OCI-LY1 (cell line): Measurements from ENCODE around the gene LBX1.

Experiments
- H2AFZ ChIP-seq: fragments of 200-600 bp; sonication (generic), shearing (Covaris generic); 2 replicates; pipeline ENCODE4 v1.6.0; 2014; ENCODE audit warnings: antibody characterized with exemption, mild to moderate bottlenecking, low read length
- H3F3A ChIP-seq: fragments of 200-600 bp; sonication (generic), shearing (Covaris generic); 2 replicates; pipeline ENCODE4 v1.6.0; 2014; ENCODE audit warnings: mild to moderate bottlenecking, antibody characterized with exemption, low read length, moderate library complexity; ENCODE audit not compliant: insufficient read depth
- H3K27ac ChIP-seq: fragments of 200-600 bp; sonication (generic); 2 replicates; pipeline ENCODE4 v1.5.1; 2014; ENCODE audit warnings: low read length, mixed run types, mild to moderate bottlenecking, low read depth; ENCODE audit not compliant: poor library complexity, severe bottlenecking
- H3K27me3 ChIP-seq: fragments of 200-600 bp; sonication (generic); 2 replicates; pipeline ENCODE4 v1.6.0; 2014; ENCODE audit warnings: antibody characterized with exemption, mild to moderate bottlenecking, low read length, moderate library complexity; ENCODE audit not compliant: insufficient read depth
- H3K36me3 ChIP-seq: fragments of 200-600 bp; sonication (generic); 2 replicates; pipeline ENCODE4 v1.6.1; 2014; ENCODE audit warnings: mild to moderate bottlenecking, antibody characterized with exemption, low read length, moderate library complexity, mixed read lengths; ENCODE audit not compliant: insufficient read depth
- H3K4me1 ChIP-seq: fragments of 200-600 bp; sonication (generic); 2 replicates; pipeline ENCODE4 v1.5.1; 2014; ENCODE audit warnings: mild to moderate bottlenecking, low read length, moderate library complexity; ENCODE audit not compliant: insufficient read depth, severe bottlenecking
- H3K4me2 ChIP-seq: fragments of 200-600 bp; sonication (generic), shearing (Covaris generic); 2 replicates; pipeline ENCODE4 v1.6.1; 2014; ENCODE audit warnings: low read length
- H3K4me3 ChIP-seq: fragments of 200-600 bp; sonication (generic); 2 replicates; pipeline ENCODE4 v1.5.1; 2014; ENCODE audit warnings: low read length, low read depth, mild to moderate bottlenecking, mixed read lengths; ENCODE audit not compliant: poor library complexity, severe bottlenecking
- H3K79me2 ChIP-seq: fragments of 200-600 bp; shearing (Covaris generic); 2 replicates; pipeline ENCODE4 v1.6.1; 2016; ENCODE audit warnings: mixed run types, low read length, mixed read lengths; ENCODE audit not compliant: insufficient read depth
- H3K9ac ChIP-seq: fragments of 200-600 bp; sonication (generic), shearing (Covaris generic); 2 replicates; pipeline ENCODE4 v1.6.1; 2014; ENCODE audit warnings: mild to moderate bottlenecking, low read length, mixed read lengths
- H3K9me2 ChIP-seq: fragments of 200-600 bp; sonication (generic), shearing (Covaris generic); 2 replicates; pipeline ENCODE4 v1.6.1; 2014; ENCODE audit warnings: low read depth, mild to moderate bottlenecking, low read length, mixed read lengths
- H3K9me3 ChIP-seq: fragments of 200-600 bp; shearing (Covaris generic); 2 replicates; pipeline ENCODE4 v1.6.1; 2014; ENCODE audit warnings: low read length, mixed read lengths
- H4K20me1 ChIP-seq: fragments of 200-600 bp; sonication (generic), shearing (Covaris generic); 2 replicates; pipeline ENCODE4 v1.6.0; 2016; ENCODE audit warnings: mild to moderate bottlenecking, low read length; ENCODE audit not compliant: insufficient read depth
- CTCF ChIP-seq: fragments of 200-600 bp; sonication (generic), shearing (Covaris generic); IDR thresholded peaks from 2 replicates; pipeline ENCODE4 v1.5.1; 2017; ENCODE audit warnings: mild to moderate bottlenecking, antibody characterized with exemption, low read length, moderate library complexity, mixed read lengths
- EZH2 ChIP-seq: fragments of 200-600 bp; sonication (generic), shearing (Covaris generic); IDR thresholded peaks from 2 replicates; pipeline ENCODE4 v1.8.0; 2017; ENCODE audit warnings: borderline replicate concordance, mixed run types, mild to moderate bottlenecking, antibody characterized with exemption, low read length, moderate library complexity, mixed read lengths

LBX1 gene

GRCh38 chr10:101219946-101220451 is 9.3 kb downstream of the LBX1 start:
- Histone ChIP-seq H3K9ac (no peak overlapping the region), H3K4me3 (no peak overlapping the region), H3K4me2 (no peak overlapping the region), H3K27me3 (no peaks in the 10 kb centered on the region), H3K36me3 (no peaks in the 10 kb centered on the region), H3K4me1 (no peaks in the 10 kb centered on the region), H3K9me2 (no peaks in the 10 kb centered on the region), H3K9me3 (no peaks in the 10 kb centered on the region), H3K79me2 (no peaks in the 10 kb centered on the region), H4K20me1 (no peaks in the 10 kb centered on the region), H2AFZ (no peak overlapping the region), H3K27ac (no peak overlapping the region), H3F3A (no peaks in the 10 kb centered on the region)
- no peak for TF ChIP-seq CTCF
- no peak for TF ChIP-seq EZH2

GRCh38 chr10:101219139-101219945 is 9.9 kb downstream of the LBX1 start:
- Histone ChIP-seq H3F3A (no peaks in the 10 kb centered on the region), H3K4me1 (no peaks in the 10 kb centered on the region), H3K4me2 (no peak overlapping the region), H2AFZ (no peak overlapping the region), H3K9ac (no peak overlapping the region), H3K36me3 (no peaks in the 10 kb centered on the region), H3K27ac (no peak overlapping the region), H3K4me3 (no peak overlapping the region), H3K9me2 (no peaks in the 10 kb centered on the region), H3K27me3 (no peaks in the 10 kb centered on the region), H3K79me2 (no peaks in the 10 kb centered on the region), H3K9me3 (no peaks in the 10 kb centered on the region), H4K20me1 (no peaks in the 10 kb centered on the region)
- no peak for TF ChIP-seq EZH2
- no peak for TF ChIP-seq CTCF

DNA sequence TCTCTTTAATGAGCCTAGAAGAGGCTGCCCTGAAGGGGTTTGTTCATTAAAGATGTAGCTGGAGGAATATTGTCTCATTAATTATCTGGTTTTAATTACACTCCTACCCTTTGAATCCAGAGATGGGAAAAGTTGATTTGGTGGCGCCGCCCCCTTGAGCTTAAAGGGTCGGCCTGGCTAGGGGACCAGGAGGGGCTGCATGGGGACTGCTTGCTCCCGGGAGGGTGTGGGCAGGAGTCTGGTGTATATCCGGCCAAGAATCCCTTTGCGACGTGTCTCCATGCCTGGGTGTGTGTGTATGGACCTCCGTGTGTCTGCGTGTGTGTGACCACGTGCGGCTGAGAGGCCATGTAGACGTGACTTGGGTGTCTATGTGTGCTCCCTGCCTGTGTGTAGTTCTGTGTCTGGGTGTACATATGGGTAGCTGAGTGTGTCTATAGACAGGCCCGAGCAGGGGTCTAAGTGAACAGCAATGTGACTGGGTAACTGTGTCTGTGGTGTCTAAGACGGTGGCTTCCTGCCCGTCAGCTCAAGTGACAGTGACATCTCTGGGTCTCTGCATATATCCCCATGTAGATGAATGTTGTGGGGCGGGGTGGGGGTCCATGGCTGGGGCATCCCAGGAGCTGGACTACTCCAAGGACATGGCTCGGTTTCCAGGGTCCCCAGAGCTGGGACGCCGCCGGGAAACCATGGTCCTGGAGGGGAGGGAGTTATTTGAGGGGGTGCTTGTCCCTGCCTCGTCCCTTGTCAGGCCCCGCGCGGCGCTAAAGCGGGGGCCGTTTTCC is 10.7 kb downstream of the LBX1 start:
- Histone ChIP-seq H3K4me1 (peaks cover 6% of the 10 kb centered on the region), H3K9ac (no peak overlapping the region), H3K27ac (no peak overlapping the region), H3K9me3 (no peaks in the 10 kb centered on the region), H3K36me3 (no peaks in the 10 kb centered on the region), H2AFZ (no peak overlapping the region), H3K9me2 (no peaks in the 10 kb centered on the region), H3F3A (no peaks in the 10 kb centered on the region), H3K4me3 (no peak overlapping the region), H3K79me2 (no peaks in the 10 kb centered on the region), H4K20me1 (no peaks in the 10 kb centered on the region), H3K27me3 (no peaks in the 10 kb centered on the region), H3K4me2 (no peak overlapping the region)
- TF ChIP-seq CTCF, result no peak
- TF ChIP-seq EZH2, result no peak
